Tibial nerve (tissue), 4 donors: ENCODE measurements around the gene LRRC27. TPM values are rescaled to one million over a fixed set of nuclear protein-coding genes. Genes with fewer than 3 reads are reported as not detected.

Source experiments
- DNase-seq, 2 donors: peaks; one replicate each; pipeline ENCODE4 v3.0.0-alpha.2; 2019; ENCODE audit warnings: low spot score in 2 of 2
- H3K27ac ChIP-seq, 4 donors: fragments of 200-600 bp; sonication (generic) in 3 of 4; one replicate each; pipeline ENCODE4 v1.5.1; 2017 to 2019; ENCODE audit warnings: mild to moderate bottlenecking in 1 of 4
- H3K27me3 ChIP-seq, 2 donors: fragments of 200-600 bp; sonication (generic) in 1 of 2; one replicate each; pipeline versions ENCODE4 v1.5.1 to v1.6.0; 2017 to 2019
- H3K36me3 ChIP-seq, 3 donors: fragments of 200-600 bp; sonication (generic); one replicate each; pipeline ENCODE4 v1.5.1; 2018 to 2019
- H3K4me1 ChIP-seq, 4 donors: fragments of 200-600 bp; sonication (generic) in 3 of 4; one replicate each; pipeline ENCODE4 v1.5.1; 2017 to 2019
- H3K4me3 ChIP-seq, 4 donors: fragments of 200-600 bp; sonication (generic) in 3 of 4; one replicate each; pipeline ENCODE4 v1.5.1; 2017 to 2019; ENCODE audit warnings: mild to moderate bottlenecking in 1 of 4, moderate library complexity in 1 of 4
- H3K9me3 ChIP-seq, 4 donors: fragments of 200-600 bp; sonication (generic) in 3 of 4; one replicate each; pipeline ENCODE4 v1.5.1; 2017 to 2019
- CTCF ChIP-seq, 5 experiments: fragments of 200-600 bp in 3 of 5; fragments of 450-650 bp in 2 of 5; sonication (generic) in 3 of 5; IDR thresholded peaks; one replicate each; pipeline ENCODE4 v1.5.1; 2016 to 2019; ENCODE audit warnings: antibody characterized with exemption in 5 of 5, mild to moderate bottlenecking in 3 of 5, moderate library complexity in 2 of 5
- EP300 ChIP-seq, 2 donors: sonication (generic); formaldehyde crosslinking; IDR thresholded peaks; one replicate each; pipeline ENCODE4 v1.6.1; 2017; ENCODE audit warnings: antibody characterized with exemption in 2 of 2, mild to moderate bottlenecking in 1 of 2
- POLR2A ChIP-seq, 2 donors: fragments of 450-650 bp; IDR thresholded peaks; one replicate each; pipeline ENCODE4 v1.6.1; 2017; ENCODE audit warnings: antibody characterized with exemption in 2 of 2, mild to moderate bottlenecking in 2 of 2, moderate library complexity in 2 of 2
- WGBS, 2 donors: methylation state at CpG; one replicate each; pipeline ENCODE4 v1.1.5; 2018; 5-methylcytosine and 5-hydroxymethylcytosine counted together
- total RNA-seq, 4 donors: library from RNA; depleted of rRNA; stranded (reverse); fragments of >200 nt; gene quantifications; one replicate each; pipeline ENCODE4 v1.1.0, GENCODE V29; 2016

LRRC27 gene
- total RNA-seq, 4 donors from 2014 or later = 10.1 to 21.6 (median 17.9) TPM

- peak overlapping the region in 1 of 4 donors; percentile 20 for H3K27ac ChIP-seq
- DNase-seq = no peak
- WGBS, 2 donors = 50 to 52% methylated on average over 24 to 25 of the region's 28 CpGs
- H3K9me3 ChIP-seq = no peaks in the 10 kb centered on the region
- H3K27me3 ChIP-seq = no peaks in the 10 kb centered on the region
- H3K4me1 ChIP-seq = peaks cover 0 to 9% (median 0%) of the 10 kb centered on the region in 4 donors
- no peak overlapping the region for H3K4me3 ChIP-seq
- H3K36me3 ChIP-seq = no peaks in the 10 kb centered on the region
- no peak for TF ChIP-seq POLR2A (IDR thresholded peaks at IDR 0.05)
- no peak for TF ChIP-seq CTCF (IDR thresholded peaks at IDR 0.05)
- no peak for TF ChIP-seq EP300 (IDR thresholded peaks at IDR 0.05)
These were observed 33.7 kb upstream of the LRRC27 start for GRCh38 chr10:132298038-132298881.

GRCh38 chr10:132299371-132300336 lies 32.3 kb upstream of the LRRC27 start:
- H3K4me3 ChIP-seq = no peak overlapping the region
- H3K9me3 ChIP-seq = no peaks in the 10 kb centered on the region
- TF ChIP-seq EP300 (IDR thresholded peaks at IDR 0.05) (no peak), CTCF (IDR thresholded peaks at IDR 0.05) (no peak), POLR2A (IDR thresholded peaks at IDR 0.05) (no peak)
- no peak overlapping the region for H3K27ac ChIP-seq
- H3K27me3 ChIP-seq = no peaks in the 10 kb centered on the region
- WGBS, 2 donors = 91 to 92% methylated on average over 27 to 31 of the region's 34 CpGs
- peaks cover 0 to 9% (median 0%) of the 10 kb centered on the region in 4 donors for H3K4me1 ChIP-seq
- H3K36me3 ChIP-seq = no peaks in the 10 kb centered on the region
- no peak for DNase-seq

- H3K27ac ChIP-seq = no peak overlapping the region
- TF ChIP-seq EP300 (IDR thresholded peaks at IDR 0.05) (no peak), POLR2A (IDR thresholded peaks at IDR 0.05) (no peak), CTCF (IDR thresholded peaks at IDR 0.05) (no peak)
- no peaks in the 10 kb centered on the region for H3K9me3 ChIP-seq
- no peak overlapping the region for H3K4me3 ChIP-seq
- peaks cover 0 to 9% (median 0%) of the 10 kb centered on the region in 4 donors for H3K4me1 ChIP-seq
- H3K36me3 ChIP-seq = no peaks in the 10 kb centered on the region
- H3K27me3 ChIP-seq = no peaks in the 10 kb centered on the region
- DNase-seq = no peak
- WGBS, 2 donors = 73 to 75% methylated on average over 10 of the region's 10 CpGs
These were observed 31.4 kb upstream of the LRRC27 start for GRCh38 chr10:132300582-132300981.

- WGBS, 2 donors = 92 to 94% methylated on average over 31 to 36 of the region's 38 CpGs
- Histone ChIP-seq H3K27me3 (no peaks in the 10 kb centered on the region), H3K4me3 (no peak overlapping the region), H3K36me3 (no peaks in the 10 kb centered on the region), H3K27ac (no peak overlapping the region), H3K9me3 (no peaks in the 10 kb centered on the region), H3K4me1 (peaks cover 0 to 12% (median 1%) of the 10 kb centered on the region in 4 donors)
- TF ChIP-seq CTCF (IDR thresholded peaks at IDR 0.05) = no peak
- no peak for TF ChIP-seq EP300 (IDR thresholded peaks at IDR 0.05)
- TF ChIP-seq POLR2A (IDR thresholded peaks at IDR 0.05) = no peak
- no peak for DNase-seq
These were observed 30.3 kb upstream of the LRRC27 start for GRCh38 chr10:132301371-132302330.
